ENCODE measurements around the gene RAPGEFL1.

- TF ChIP-seq, protein P1, sequence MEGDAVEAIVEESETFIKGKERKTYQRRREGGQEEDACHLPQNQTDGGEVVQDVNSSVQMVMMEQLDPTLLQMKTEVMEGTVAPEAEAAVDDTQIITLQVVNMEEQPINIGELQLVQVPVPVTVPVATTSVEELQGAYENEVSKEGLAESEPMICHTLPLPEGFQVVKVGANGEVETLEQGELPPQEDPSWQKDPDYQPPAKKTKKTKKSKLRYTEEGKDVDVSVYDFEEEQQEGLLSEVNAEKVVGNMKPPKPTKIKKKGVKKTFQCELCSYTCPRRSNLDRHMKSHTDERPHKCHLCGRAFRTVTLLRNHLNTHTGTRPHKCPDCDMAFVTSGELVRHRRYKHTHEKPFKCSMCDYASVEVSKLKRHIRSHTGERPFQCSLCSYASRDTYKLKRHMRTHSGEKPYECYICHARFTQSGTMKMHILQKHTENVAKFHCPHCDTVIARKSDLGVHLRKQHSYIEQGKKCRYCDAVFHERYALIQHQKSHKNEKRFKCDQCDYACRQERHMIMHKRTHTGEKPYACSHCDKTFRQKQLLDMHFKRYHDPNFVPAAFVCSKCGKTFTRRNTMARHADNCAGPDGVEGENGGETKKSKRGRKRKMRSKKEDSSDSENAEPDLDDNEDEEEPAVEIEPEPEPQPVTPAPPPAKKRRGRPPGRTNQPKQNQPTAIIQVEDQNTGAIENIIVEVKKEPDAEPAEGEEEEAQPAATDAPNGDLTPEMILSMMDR (IDR thresholded peaks at IDR 0.05): no peak
- no peak for TF ChIP-seq EP300 (IDR thresholded peaks at IDR 0.05)
These were observed 37.7 kb upstream of the RAPGEFL1 start for GRCh38 chr17:40139566-40140058.
